SK-N-SH (cell line): Measurements from ENCODE around the gene GCNT2. TPM values are rescaled to one million over a fixed set of nuclear protein-coding genes. Genes with fewer than 3 reads are reported as not detected.

ENCODE experiments used
- CTCF ChIA-PET: fragments of 300-600, 350-600 bp; formaldehyde crosslinking; extraction: SDS; loops from one replicate; lab custom pipeline; 2021; lab: Yijun Ruan, JAX
- POLR2A ChIA-PET: fragments of 350-600 bp; sonication (Branson Sonifier 250); formaldehyde crosslinking; extraction: SDS; loops from one replicate; lab custom pipeline; 2020; ENCODE audit warnings: antibody characterized with exemption, inconsistent platforms; lab: Yijun Ruan, JAX
- DNase-seq: peaks from one replicate; pipeline ENCODE4 v3.0.0; 2012
- H2AFZ ChIP-seq: fragments of 200-600 bp; sonication (generic); 2 replicates; pipeline ENCODE4 v1.8.1; 2016; ENCODE audit warnings: antibody characterized with exemption, mild to moderate bottlenecking, low read depth
- H3F3A ChIP-seq: fragments of 200-600 bp; sonication (generic); replicated peaks from 2 replicates; pipeline ENCODE3; 2016; ENCODE audit warnings: antibody characterized with exemption, mild to moderate bottlenecking; ENCODE audit not compliant: insufficient read depth
- H3K27ac ChIP-seq, 2 experiments: fragments of 200-500 bp in 1 of 2; fragments of 200-600 bp in 1 of 2; sonication (Bioruptor generic) in 1 of 2; sonication (generic), shearing (Covaris generic) in 1 of 2; 2 replicates each; pipeline versions ENCODE4 v1.5.1 to v1.6.1; 2014 to 2016; ENCODE audit warnings: low read depth in 2 of 2, inconsistent platforms in 1 of 2, low read length in 1 of 2, mild to moderate bottlenecking in 1 of 2, mixed read lengths in 1 of 2
- H3K27me3 ChIP-seq: fragments of 200-600 bp; sonication (generic), shearing (Covaris generic); 2 replicates; pipeline ENCODE4 v1.6.1; 2016; ENCODE audit warnings: mixed run types; ENCODE audit not compliant: insufficient read depth
- H3K36me3 ChIP-seq, 2 experiments: fragments of 200-500 bp in 1 of 2; fragments of 200-600 bp in 1 of 2; sonication (Bioruptor generic) in 1 of 2; sonication (generic) in 1 of 2; replicated peaks in 1 of 2; 2 replicates each; pipeline versions ENCODE3 to v1.5.1; 2014 to 2016; ENCODE audit warnings: low read length in 1 of 2, mild to moderate bottlenecking in 1 of 2; ENCODE audit not compliant: insufficient read depth in 2 of 2, control insufficient read depth in 1 of 2
- H3K4me1 ChIP-seq, 2 experiments: fragments of 200-500 bp in 1 of 2; fragments of 200-600 bp in 1 of 2; sonication (Bioruptor generic) in 1 of 2; sonication (generic), shearing (Covaris generic) in 1 of 2; 2 replicates each; pipeline versions ENCODE4 v1.5.1 to v1.6.1; 2014 to 2016; ENCODE audit warnings: low read depth in 1 of 2, low read length in 1 of 2, mixed run types in 1 of 2; ENCODE audit not compliant: insufficient read depth in 2 of 2, control insufficient read depth in 1 of 2
- H3K4me2 ChIP-seq: fragments of 200-600 bp; sonication (generic), shearing (Covaris generic); 2 replicates; pipeline ENCODE4 v1.6.1; 2017; ENCODE audit warnings: mixed run types
- H3K4me3 ChIP-seq, 2 experiments: fragments of 200-500 bp in 1 of 2; fragments of 200-600 bp in 1 of 2; sonication (Bioruptor generic) in 1 of 2; sonication (generic), shearing (Covaris generic) in 1 of 2; 2 replicates each; pipeline versions ENCODE4 v1.5.1 to v1.8.1; 2014 to 2016; ENCODE audit warnings: low read depth in 2 of 2, inconsistent platforms in 1 of 2, low read length in 1 of 2, mild to moderate bottlenecking in 1 of 2, mixed read lengths in 1 of 2, moderate library complexity in 1 of 2
- H3K79me2 ChIP-seq: fragments of 200-600 bp; sonication (generic); 2 replicates; pipeline ENCODE4 v1.8.1; 2017; ENCODE audit warnings: mild to moderate bottlenecking; ENCODE audit not compliant: insufficient read depth
- H3K9ac ChIP-seq: fragments of 200-600 bp; sonication (generic); 2 replicates; pipeline ENCODE4 v1.6.1; 2017; ENCODE audit warnings: mixed run types
- H3K9me2 ChIP-seq: fragments of 200-600 bp; sonication (generic); 2 replicates; pipeline ENCODE4 v1.6.1; 2017; ENCODE audit warnings: mixed run types
- H3K9me3 ChIP-seq: fragments of 200-600 bp; sonication (generic); 2 replicates; pipeline ENCODE4 v1.6.1; 2017; ENCODE audit warnings: mixed run types, mild to moderate bottlenecking, moderate library complexity
- H4K20me1 ChIP-seq: fragments of 200-600 bp; sonication (generic); 2 replicates; pipeline ENCODE4 v1.6.1; 2017; ENCODE audit warnings: mild to moderate bottlenecking, mixed run types; ENCODE audit not compliant: insufficient read depth
- ELF1 ChIP-seq: IDR thresholded peaks from 2 replicates; pipeline ENCODE4 v1.4.0; 2012
- IRF3 ChIP-seq: fragments of 150-350 bp; IDR thresholded peaks from 2 replicates; pipeline ENCODE4 v1.6.1; 2016; ENCODE audit warnings: mild to moderate bottlenecking, low read depth, low read length
- JUND ChIP-seq: IDR thresholded peaks from 2 replicates; pipeline ENCODE4 v1.4.0; 2012
- MEF2A ChIP-seq: IDR thresholded peaks from 2 replicates; pipeline ENCODE4 v1.4.0; 2012; ENCODE audit warnings: low read depth, borderline replicate concordance
- NFIC ChIP-seq: IDR thresholded peaks from 2 replicates; pipeline ENCODE4 v1.4.0; 2012; ENCODE audit warnings: borderline replicate concordance
- NRF1 ChIP-seq: IDR thresholded peaks from 2 replicates; pipeline ENCODE4 v1.6.1; 2012; ENCODE audit warnings: low read depth, mild to moderate bottlenecking, low read length
- PBX3 ChIP-seq: IDR thresholded peaks from 2 replicates; pipeline ENCODE4; 2012
- RCOR1 ChIP-seq: fragments of 150-350 bp; IDR thresholded peaks from 2 replicates; pipeline ENCODE4 v1.6.1; 2017; ENCODE audit warnings: antibody characterized with exemption, low read length
- RXRA ChIP-seq: IDR thresholded peaks from 2 replicates; pipeline ENCODE4 v1.4.0; 2012; ENCODE audit warnings: low read depth, mild to moderate bottlenecking, borderline replicate concordance
- TAF1 ChIP-seq: IDR thresholded peaks from 2 replicates; pipeline ENCODE4 v1.6.1; 2012; ENCODE audit warnings: low read depth, mild to moderate bottlenecking, low read length, moderate library complexity, borderline replicate concordance
- WGBS: methylation state at CpG from one replicate; pipeline ENCODE4 v1.1.6; 2017; ENCODE audit warnings: low lambda C conversion rate; 5-methylcytosine and 5-hydroxymethylcytosine counted together
- polyA plus RNA-seq, 3 experiments: library from polyadenylated mRNA; depleted of rRNA; stranded (reverse); fragments of >200 nt; gene quantifications; 2 replicates each; pipeline ENCODE4 v1.2.3, GENCODE V29; 2012
- TF ChIP-seq, protein P1 (sequence below): IDR thresholded peaks from 2 replicates; pipeline ENCODE4 v1.6.1; 2012; ENCODE audit warnings: mild to moderate bottlenecking, low read depth, low read length, moderate library complexity

Gene GCNT2
- polyA plus RNA-seq, 1 of the 3 experiments (the other 2 are of a cell fraction): 0.13 TPM

DNA sequence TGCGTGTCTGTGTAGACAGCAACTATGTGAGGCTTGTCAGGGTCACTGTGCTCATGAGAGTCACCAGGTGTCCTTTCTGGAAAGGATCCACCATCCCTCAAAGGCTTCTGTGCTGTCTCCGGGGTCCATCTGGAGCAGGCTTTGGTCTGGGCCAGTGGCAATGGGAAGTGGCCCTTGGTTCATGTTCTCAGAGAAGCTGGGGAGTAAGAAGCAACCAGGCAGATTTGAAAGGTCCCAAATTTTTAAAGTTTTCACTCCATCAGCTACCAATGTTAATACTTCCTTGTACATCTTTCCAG lies 68.2 kb downstream of the GCNT2 start:
- H3K36me3 ChIP-seq: no peaks in the 10 kb centered on the region
- WGBS: 49% methylated on average over 2 of the region's 2 CpGs

GRCh38 chr6:10589983-10590382 lies 68.8 kb downstream of the GCNT2 start:
- H3K36me3 ChIP-seq: no peaks in the 10 kb centered on the region
- H2AFZ ChIP-seq: no peak overlapping the region
- TF ChIP-seq PBX3: no peak
- TF ChIP-seq, all 33 proteins: peak for 0
- H3K9me2 ChIP-seq: no peaks in the 10 kb centered on the region
- ChIA-PET POLR2A (no interaction called here), CTCF (no interaction called here)
- no peak overlapping the region for H3K27ac ChIP-seq
- no peak overlapping the region for H3K4me2 ChIP-seq
- no peaks in the 10 kb centered on the region for H3K79me2 ChIP-seq
- no peaks in the 10 kb centered on the region; the same call in 1 of the 2 replicates for H3K27me3 ChIP-seq
- H3K4me3 ChIP-seq: no peak overlapping the region
- no peaks in the 10 kb centered on the region for H4K20me1 ChIP-seq
- 90% methylated on average over 3 of the region's 3 CpGs for WGBS
- H3K4me1 ChIP-seq: peaks cover 0 to 9% of the 10 kb centered on the region in 2 experiments; a peak in 1 of 4 replicates
- DNase-seq: no peak
- H3F3A ChIP-seq: no peaks in the 10 kb centered on the region
- H3K9me3 ChIP-seq: no peaks in the 10 kb centered on the region
- H3K9ac ChIP-seq: no peak overlapping the region

More for the DNA sequence above, 68.2 kb downstream of the GCNT2 start:
- Histone ChIP-seq H3K9ac (no peak overlapping the region), H2AFZ (no peak overlapping the region), H3K27ac (no peak overlapping the region), H3K4me3 (no peak overlapping the region), H3K9me3 (no peaks in the 10 kb centered on the region), H3K4me1 (peaks cover 0 to 9% of the 10 kb centered on the region in 2 experiments; a peak in 1 of 4 replicates), H3F3A (no peaks in the 10 kb centered on the region), H4K20me1 (no peaks in the 10 kb centered on the region)
- ChIA-PET POLR2A (no interaction called here), CTCF (no interaction called here)
- peak; percentile 22 for DNase-seq
- TF ChIP-seq JUND: no peak
- no peak for TF ChIP-seq NRF1
- TF ChIP-seq MEF2A: no peak
- TF ChIP-seq, protein P1, sequence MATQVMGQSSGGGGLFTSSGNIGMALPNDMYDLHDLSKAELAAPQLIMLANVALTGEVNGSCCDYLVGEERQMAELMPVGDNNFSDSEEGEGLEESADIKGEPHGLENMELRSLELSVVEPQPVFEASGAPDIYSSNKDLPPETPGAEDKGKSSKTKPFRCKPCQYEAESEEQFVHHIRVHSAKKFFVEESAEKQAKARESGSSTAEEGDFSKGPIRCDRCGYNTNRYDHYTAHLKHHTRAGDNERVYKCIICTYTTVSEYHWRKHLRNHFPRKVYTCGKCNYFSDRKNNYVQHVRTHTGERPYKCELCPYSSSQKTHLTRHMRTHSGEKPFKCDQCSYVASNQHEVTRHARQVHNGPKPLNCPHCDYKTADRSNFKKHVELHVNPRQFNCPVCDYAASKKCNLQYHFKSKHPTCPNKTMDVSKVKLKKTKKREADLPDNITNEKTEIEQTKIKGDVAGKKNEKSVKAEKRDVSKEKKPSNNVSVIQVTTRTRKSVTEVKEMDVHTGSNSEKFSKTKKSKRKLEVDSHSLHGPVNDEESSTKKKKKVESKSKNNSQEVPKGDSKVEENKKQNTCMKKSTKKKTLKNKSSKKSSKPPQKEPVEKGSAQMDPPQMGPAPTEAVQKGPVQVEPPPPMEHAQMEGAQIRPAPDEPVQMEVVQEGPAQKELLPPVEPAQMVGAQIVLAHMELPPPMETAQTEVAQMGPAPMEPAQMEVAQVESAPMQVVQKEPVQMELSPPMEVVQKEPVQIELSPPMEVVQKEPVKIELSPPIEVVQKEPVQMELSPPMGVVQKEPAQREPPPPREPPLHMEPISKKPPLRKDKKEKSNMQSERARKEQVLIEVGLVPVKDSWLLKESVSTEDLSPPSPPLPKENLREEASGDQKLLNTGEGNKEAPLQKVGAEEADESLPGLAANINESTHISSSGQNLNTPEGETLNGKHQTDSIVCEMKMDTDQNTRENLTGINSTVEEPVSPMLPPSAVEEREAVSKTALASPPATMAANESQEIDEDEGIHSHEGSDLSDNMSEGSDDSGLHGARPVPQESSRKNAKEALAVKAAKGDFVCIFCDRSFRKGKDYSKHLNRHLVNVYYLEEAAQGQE: no peak
- no peak for TF ChIP-seq RXRA
- TF ChIP-seq TAF1: no peak
- no peak for TF ChIP-seq IRF3
- TF ChIP-seq NFIC: no peak
- TF ChIP-seq RCOR1: no peak
- TF ChIP-seq ELF1: no peak
- TF ChIP-seq, all 33 proteins: peak for 0
- no peaks in the 10 kb centered on the region for H3K9me2 ChIP-seq
- H3K27me3 ChIP-seq: no peaks in the 10 kb centered on the region; the same call in 1 of the 2 replicates
- H3K79me2 ChIP-seq: no peaks in the 10 kb centered on the region
- no peak overlapping the region for H3K4me2 ChIP-seq
